ENCODE measurements around the gene SORL1. TPM values are rescaled to one million over a fixed set of nuclear protein-coding genes. Genes with fewer than 3 reads are reported as not detected.
A peak's percentile ranks its signal among the peaks of the same experiment; 100 is the strongest.
"Not testable (repeated sequence)": the region's sequence is repeated elsewhere in the genome, so short reads cannot be mapped to it uniquely, and the experiment has no call there.

Gene SORL1
- 10 to 100 TPM; 17.4 to 38.6 TPM for total RNA-seq

DNA sequence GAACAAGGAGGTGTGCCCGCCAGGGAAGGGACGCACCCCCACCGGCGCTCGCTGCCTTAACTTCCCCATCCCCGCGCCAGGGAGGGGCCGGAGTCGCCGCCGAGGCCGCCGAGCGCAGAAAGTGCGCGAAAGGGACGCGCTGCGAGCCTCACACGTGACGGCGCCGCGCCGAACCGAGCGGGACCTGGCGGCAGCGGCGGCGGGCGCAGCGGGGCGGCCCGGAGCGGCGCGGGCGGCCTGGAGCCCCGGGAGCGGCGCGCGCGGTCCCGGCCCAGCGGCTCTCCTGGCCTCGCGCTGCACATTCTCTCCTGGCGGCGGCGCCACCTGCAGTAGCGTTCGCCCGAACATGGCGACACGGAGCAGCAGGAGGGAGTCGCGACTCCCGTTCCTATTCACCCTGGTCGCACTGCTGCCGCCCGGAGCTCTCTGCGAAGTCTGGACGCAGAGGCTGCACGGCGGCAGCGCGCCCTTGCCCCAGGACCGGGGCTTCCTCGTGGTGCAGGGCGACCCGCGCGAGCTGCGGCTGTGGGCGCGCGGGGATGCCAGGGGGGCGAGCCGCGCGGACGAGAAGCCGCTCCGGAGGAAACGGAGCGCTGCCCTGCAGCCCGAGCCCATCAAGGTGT lies at the start of gene SORL1:
Gene SORL1, plus strand, starts transcription at position 329 of the 623 bp plus-strand sequence. Its CDS starts 18 bp downstream, at position 347.
- Mint-ChIP-seq H3K27me3 (peaks cover 23% of the 10 kb centered on the region), H3K27ac (peak within 1 kb of the TSS; percentile 80), H3K36me3 (no peaks in the 10 kb centered on the region), H3K4me3 (peak within 1 kb of the TSS; percentile 81), H3K9me3 (ENCODE audit: low read depth) (no peaks in the 10 kb centered on the region), H3K4me1 (peaks cover 76% of the 10 kb centered on the region)
- peak; percentile 75 for DNase-seq
- peak; percentile 79 for ATAC-seq
- CTCF ChIA-PET: interaction anchor here (0.7 to 2.1 kb wide), 11 partner anchors 9 to 160 kb away, joined by 3 to 8 read pairs (median 3); partner anchors contain the start of gene SC5D

DNA sequence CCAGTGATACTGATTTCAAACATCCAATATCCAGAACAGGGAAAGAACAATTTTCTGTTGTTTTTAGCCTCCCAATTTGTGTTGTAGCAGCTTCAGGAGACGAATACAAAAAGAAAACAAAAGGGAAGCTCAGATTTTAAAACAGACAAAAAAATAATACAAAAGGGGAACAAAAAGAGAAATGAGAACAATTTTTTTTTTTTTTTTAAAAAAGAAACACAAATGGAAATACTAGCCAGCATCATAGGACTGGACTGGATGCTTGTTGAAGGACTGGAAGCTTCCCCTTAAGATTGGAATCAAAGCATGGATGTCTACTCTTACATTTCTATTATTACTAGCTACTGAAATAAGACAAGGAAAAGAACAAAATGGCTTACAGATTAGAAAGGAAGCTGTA lies 46.5 kb upstream of the SORL1 start:
- peaks cover 9% of the 10 kb centered on the region for H3K9me3 Mint-ChIP-seq (ENCODE audit: low read depth)
- no peak for DNase-seq
- CTCF ChIA-PET: no interaction called here

GRCh38 chr11:121406291-121406690 lies 45.8 kb upstream of the SORL1 start:
- Mint-ChIP-seq H3K9me3 (ENCODE audit: low read depth) (peaks cover 7% of the 10 kb centered on the region), H3K27me3 (no peaks in the 10 kb centered on the region), H3K36me3 (peaks cover 3% of the 10 kb centered on the region), H3K4me3 (no peak overlapping the region), H3K27ac (no peak overlapping the region), H3K4me1 (peaks cover 3% of the 10 kb centered on the region)
- CTCF ChIA-PET: no interaction called here
- DNase-seq: no peak
- ATAC-seq: no peak

More for the DNA sequence above, 46.5 kb upstream of the SORL1 start:
- ATAC-seq: no peak
- Mint-ChIP-seq H3K4me3 (no peak overlapping the region), H3K36me3 (peaks cover 3% of the 10 kb centered on the region), H3K27me3 (no peaks in the 10 kb centered on the region), H3K4me1 (peaks cover 2% of the 10 kb centered on the region), H3K27ac (no peak overlapping the region)

- Mint-ChIP-seq H3K9me3 (ENCODE audit: low read depth) (no peaks in the 10 kb centered on the region), H3K27ac (no peak overlapping the region), H3K4me3 (no peak overlapping the region), H3K36me3 (no peaks in the 10 kb centered on the region), H3K4me1 (peaks cover 3% of the 10 kb centered on the region), H3K27me3 (no peaks in the 10 kb centered on the region)
- no peak for DNase-seq
- CTCF ChIA-PET: interaction anchor here (0.9 to 1.1 kb wide), 2 partner anchors 182 to 184 kb away, joined by 3 to 7 read pairs; no protein-coding TSS in a partner anchor
- no peak for ATAC-seq
Measured at GRCh38 chr11:121408830-121409229, 43.3 kb upstream of the SORL1 start.

GRCh38 chr11:121410041-121410440 lies 42.1 kb upstream of the SORL1 start:
- H3K36me3 Mint-ChIP-seq; CTCF ChIA-PET; H3K27me3 Mint-ChIP-seq; ATAC-seq; DNase-seq; H3K4me1 Mint-ChIP-seq; H3K9me3 Mint-ChIP-seq (ENCODE audit: low read depth); H3K4me3 Mint-ChIP-seq; H3K27ac Mint-ChIP-seq: not testable (repeated sequence)

DNA sequence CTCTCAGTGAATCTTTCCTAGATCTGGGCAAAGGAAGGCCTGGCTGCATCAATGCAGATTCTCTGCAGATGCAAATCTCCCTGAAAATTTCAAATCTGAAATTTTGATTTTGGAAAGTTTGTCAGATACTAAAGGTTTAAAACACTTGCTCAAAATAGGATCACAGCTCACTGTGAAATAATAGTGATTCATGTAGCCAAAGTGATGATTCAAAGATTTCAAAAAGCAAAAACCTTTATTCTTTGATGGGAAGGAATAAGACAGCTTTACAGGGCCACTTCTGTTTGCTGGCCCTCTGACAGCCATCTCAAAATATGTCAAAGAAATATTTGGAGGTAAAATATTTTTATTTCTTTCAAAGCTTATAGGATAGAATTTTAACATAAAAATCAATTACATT lies 40.8 kb upstream of the SORL1 start:
- ATAC-seq; H3K36me3 Mint-ChIP-seq; H3K9me3 Mint-ChIP-seq (ENCODE audit: low read depth); H3K4me3 Mint-ChIP-seq; DNase-seq; CTCF ChIA-PET; H3K27me3 Mint-ChIP-seq; H3K27ac Mint-ChIP-seq: not testable (repeated sequence)
- H3K4me1 Mint-ChIP-seq: peaks cover 10% of the 10 kb centered on the region

GRCh38 chr11:121412000-121412587 lies 40.0 kb upstream of the SORL1 start:
- peaks cover 14% of the 10 kb centered on the region for H3K4me1 Mint-ChIP-seq
- no peaks in the 10 kb centered on the region for H3K9me3 Mint-ChIP-seq (ENCODE audit: low read depth)
- CTCF ChIA-PET: no interaction called here
- DNase-seq: no peak
- H3K27me3 Mint-ChIP-seq: no peaks in the 10 kb centered on the region
- no peak for ATAC-seq
- no peaks in the 10 kb centered on the region for H3K36me3 Mint-ChIP-seq
- no peak overlapping the region for H3K4me3 Mint-ChIP-seq
- no peak overlapping the region for H3K27ac Mint-ChIP-seq

- ATAC-seq (no peak), DNase-seq (no peak)
- Mint-ChIP-seq H3K27me3 (no peaks in the 10 kb centered on the region), H3K9me3 (ENCODE audit: low read depth) (no peaks in the 10 kb centered on the region), H3K4me1 (peaks cover 20% of the 10 kb centered on the region), H3K36me3 (no peaks in the 10 kb centered on the region), H3K4me3 (no peak overlapping the region), H3K27ac (no peak overlapping the region)
- CTCF ChIA-PET: no interaction called here
Measured at GRCh38 chr11:121412711-121413415, 39.3 kb upstream of the SORL1 start.

DNA sequence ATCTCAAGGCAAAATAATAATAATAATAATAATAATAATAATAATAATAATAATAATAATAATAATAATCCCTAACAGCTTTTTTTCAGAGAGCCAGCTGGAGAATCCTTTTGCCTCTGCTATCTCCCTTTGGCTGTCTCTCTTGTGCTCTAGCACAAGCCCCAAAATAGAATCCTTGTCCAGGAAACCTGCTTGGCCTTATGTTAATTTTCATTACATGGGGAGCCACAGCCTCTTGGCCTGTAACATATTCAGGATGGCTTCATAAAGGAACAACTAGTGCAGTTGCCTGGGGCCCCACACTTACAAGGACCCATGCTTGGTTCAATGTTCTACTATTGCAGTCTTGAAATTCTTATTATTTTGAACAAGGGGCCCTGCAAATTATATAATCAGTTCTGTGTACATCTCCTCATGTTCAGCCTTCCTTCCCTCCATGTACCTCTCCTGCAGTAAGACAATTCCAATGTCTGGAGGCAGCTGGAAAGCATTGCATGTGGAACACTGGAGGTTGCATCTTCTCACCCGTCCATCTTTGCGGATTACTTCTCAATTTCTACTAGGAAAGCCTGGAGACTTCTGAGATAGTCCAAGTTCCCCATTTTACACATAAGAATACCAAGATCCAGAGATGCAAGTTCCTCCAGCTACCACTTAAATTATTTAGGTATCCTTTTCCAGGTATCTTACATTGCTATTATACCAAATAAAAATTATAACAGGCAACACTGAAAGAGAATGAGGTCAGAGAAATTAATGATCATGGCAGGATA lies 37.8 kb upstream of the SORL1 start:
- CTCF ChIA-PET: no interaction called here
- DNase-seq: no peak
- Mint-ChIP-seq H3K4me3 (no peak overlapping the region), H3K27me3 (no peaks in the 10 kb centered on the region), H3K27ac (no peak overlapping the region), H3K4me1 (peaks cover 34% of the 10 kb centered on the region), H3K36me3 (no peaks in the 10 kb centered on the region), H3K9me3 (ENCODE audit: low read depth) (no peaks in the 10 kb centered on the region)
- ATAC-seq: no peak

DNA sequence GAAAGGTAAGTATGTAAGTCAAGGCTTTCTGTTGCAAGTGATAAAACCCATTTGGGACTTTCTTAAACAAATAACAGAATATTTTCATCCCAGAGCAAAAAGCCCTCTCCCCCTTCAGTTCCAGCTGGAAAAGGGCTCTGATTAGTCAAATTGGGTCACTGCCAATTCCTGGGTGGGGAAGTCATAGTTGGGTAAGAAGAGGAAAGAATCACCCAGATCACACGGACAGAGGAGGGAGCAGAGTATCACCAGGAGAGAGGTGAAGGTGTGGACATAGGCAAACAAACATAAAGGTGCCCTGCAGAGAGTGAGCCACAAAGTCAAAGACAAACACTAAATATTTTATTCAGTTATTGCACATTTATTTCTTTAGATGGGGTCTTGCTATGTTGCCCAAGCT lies 36.3 kb upstream of the SORL1 start:
- H3K27ac Mint-ChIP-seq: no peak overlapping the region
- CTCF ChIA-PET: no interaction called here
- no peak overlapping the region for H3K4me3 Mint-ChIP-seq
- DNase-seq: no peak
- H3K4me1 Mint-ChIP-seq: peaks cover 41% of the 10 kb centered on the region
- H3K36me3 Mint-ChIP-seq: no peaks in the 10 kb centered on the region
- H3K9me3 Mint-ChIP-seq (ENCODE audit: low read depth): no peaks in the 10 kb centered on the region
- H3K27me3 Mint-ChIP-seq: no peaks in the 10 kb centered on the region
- ATAC-seq: no peak

DNA sequence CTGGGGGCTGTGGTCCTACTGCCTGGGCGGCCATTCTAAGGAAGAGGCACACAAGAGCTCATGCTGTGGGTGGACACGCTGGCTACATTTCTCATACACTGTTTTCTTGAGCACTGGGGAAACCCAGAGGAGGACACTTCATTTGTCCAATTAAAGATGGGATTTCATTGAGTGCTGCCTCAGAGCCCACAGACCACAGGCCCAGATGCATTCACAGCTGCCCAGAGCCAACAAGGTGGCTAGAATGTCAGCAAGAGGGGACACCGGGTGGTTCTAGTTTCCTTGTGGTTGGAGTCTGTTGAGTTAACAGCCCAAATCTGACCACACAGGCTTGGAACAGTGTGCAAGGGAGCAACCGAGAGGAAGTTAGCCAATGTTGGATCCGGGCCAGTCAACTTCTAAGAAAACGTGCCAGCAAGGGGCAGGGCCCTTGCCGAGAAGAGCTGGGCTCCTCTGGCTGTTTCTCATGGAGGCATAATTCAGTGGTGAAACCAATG lies 35.0 kb upstream of the SORL1 start:
- CTCF ChIA-PET: interaction anchor here (0.7 to 1.2 kb wide), 3 partner anchors 32 to 174 kb away, joined by 3 read pairs; no protein-coding TSS in a partner anchor
- Mint-ChIP-seq H3K27me3 (no peaks in the 10 kb centered on the region), H3K9me3 (ENCODE audit: low read depth) (no peaks in the 10 kb centered on the region), H3K4me3 (no peak overlapping the region), H3K27ac (peak overlapping the region; percentile 68), H3K4me1 (peaks cover 49% of the 10 kb centered on the region), H3K36me3 (no peaks in the 10 kb centered on the region)
- ATAC-seq: peak; percentile 69
- DNase-seq: peak; percentile 76

DNA sequence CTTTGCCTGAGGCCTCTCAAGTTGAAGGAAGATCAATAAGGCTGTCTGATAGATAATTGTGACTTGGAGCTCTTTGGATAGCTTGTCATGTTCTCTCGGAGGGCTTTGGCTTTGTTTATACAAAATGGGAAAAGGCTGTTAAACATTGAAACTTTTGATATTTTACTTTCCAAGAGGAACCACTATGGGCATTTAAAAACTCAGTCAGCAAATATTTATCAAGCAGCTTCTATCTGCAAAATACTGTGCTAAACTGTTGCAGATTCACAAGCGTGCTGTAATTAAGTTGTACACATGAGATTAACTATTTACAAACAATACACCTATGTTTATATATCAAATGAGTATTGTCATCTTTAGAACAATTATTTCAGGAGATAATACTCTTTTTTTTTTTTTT lies 34.5 kb upstream of the SORL1 start:
- peaks cover 51% of the 10 kb centered on the region for H3K4me1 Mint-ChIP-seq
- ATAC-seq (no peak), DNase-seq (no peak)
- no peak overlapping the region for H3K4me3 Mint-ChIP-seq
- CTCF ChIA-PET: interaction anchor here (0.7 to 1.2 kb wide), 3 partner anchors 32 to 174 kb away, joined by 3 read pairs; no protein-coding TSS in a partner anchor
- H3K27me3 Mint-ChIP-seq: no peaks in the 10 kb centered on the region
- H3K27ac Mint-ChIP-seq: peak overlapping the region; percentile 68
- no peaks in the 10 kb centered on the region for H3K36me3 Mint-ChIP-seq
- H3K9me3 Mint-ChIP-seq (ENCODE audit: low read depth): no peaks in the 10 kb centered on the region

- peak; percentile 65 for ATAC-seq
- peak overlapping the region; percentile 48 for H3K27ac Mint-ChIP-seq
- peak; percentile 68 for DNase-seq
- H3K27me3 Mint-ChIP-seq: no peaks in the 10 kb centered on the region
- H3K4me1 Mint-ChIP-seq: peaks cover 54% of the 10 kb centered on the region
- H3K36me3 Mint-ChIP-seq: no peaks in the 10 kb centered on the region
- no peaks in the 10 kb centered on the region for H3K9me3 Mint-ChIP-seq (ENCODE audit: low read depth)
- CTCF ChIA-PET: interaction anchor here (1.1 to 1.4 kb wide), 2 partner anchors 16 to 35 kb away, joined by 3 read pairs; no protein-coding TSS in a partner anchor
- no peak overlapping the region for H3K4me3 Mint-ChIP-seq
Measured at GRCh38 chr11:121418625-121419114, 33.4 kb upstream of the SORL1 start.

Data from activated CD8-positive, alpha-beta memory T cell treated with anti-CD3 and anti-CD28 coated beads, Interleukin-2, amount 10 ng/mL, durations not matched to agents 7 days and 5 days (primary cell).